Measurements from ENCODE around the gene FSTL4. TPM values are rescaled to one million over a fixed set of nuclear protein-coding genes. Genes with fewer than 3 reads are reported as not detected.

The FSTL4 gene
- total RNA-seq, 4 donors from 2014 or later = 0.41 TPM; not detected in 3

- no peaks in the 10 kb centered on the region for H3K36me3 ChIP-seq
- H3K27me3 ChIP-seq = no peaks in the 10 kb centered on the region
- no peak overlapping the region for H3K4me3 ChIP-seq
- TF ChIP-seq CTCF (IDR thresholded peaks at IDR 0.05) (no peak), POLR2A (IDR thresholded peaks at IDR 0.05) (no peak)
- H3K9me3 ChIP-seq = no peaks in the 10 kb centered on the region
- intact Hi-C loops (cut with DNase I; ENCODE audit: low total_unique reads) = no loop called here
- DNase-seq = no peak
- H3K27ac ChIP-seq = no peak overlapping the region
- H3K4me1 ChIP-seq = no peaks in the 10 kb centered on the region
Observed at GRCh38 chr5:133147815-133148567, 464.4 kb downstream of the FSTL4 start.

GRCh38 chr5:133147411-133147810, 464.9 kb downstream of the FSTL4 start:
- no peak for TF ChIP-seq CTCF (IDR thresholded peaks at IDR 0.05)
- TF ChIP-seq POLR2A (IDR thresholded peaks at IDR 0.05) = no peak
- Histone ChIP-seq H3K27ac (no peak overlapping the region), H3K27me3 (no peaks in the 10 kb centered on the region), H3K4me1 (no peaks in the 10 kb centered on the region), H3K4me3 (no peak overlapping the region), H3K36me3 (no peaks in the 10 kb centered on the region), H3K9me3 (no peaks in the 10 kb centered on the region)
- intact Hi-C loops (cut with DNase I; ENCODE audit: low total_unique reads) = no loop called here
- no peak for DNase-seq

Small RNA genes within 50 kb of the gene (microRNA-seq; reads per million reads assigned to microRNA genes)
- not detected for gene MIR1289-2 (ENCODE audit: borderline microRNAs expressed, borderline replicate concordance)

Small RNA genes within 50 kb of the gene (small RNA-seq; reads per million reads assigned to genes)
- gene MIR1289-2 = not detected

All from uterus (tissue), 4 donors.